GM21737 (cell line): ENCODE results near the gene COL18A1.

ENCODE experiments used
- ATAC-seq: cut with Tn5 transposase; IDR thresholded peaks from one replicate; pipeline ENCODE4 v1.9.1; 2021; ENCODE audit warnings: mild to moderate bottlenecking, moderate library complexity; ENCODE audit not compliant: unreplicated experiment

COL18A1 gene

GRCh38 chr21:45452696-45453307 lies 47.8 kb downstream of the COL18A1 start:
- no peak for ATAC-seq

GRCh38 chr21:45453308-45453950 lies 48.5 kb downstream of the COL18A1 start:
- no peak for ATAC-seq

GRCh38 chr21:45454060-45454925 lies 49.3 kb downstream of the COL18A1 start:
- no peak for ATAC-seq

- no peak for ATAC-seq
These were observed 50.1 kb downstream of the COL18A1 start for GRCh38 chr21:45454926-45455673.

- ATAC-seq: no peak
These were observed 51.0 kb downstream of the COL18A1 start for GRCh38 chr21:45455674-45456583.

GRCh38 chr21:45456584-45457160 lies 51.7 kb downstream of the COL18A1 start:
- ATAC-seq: no peak

- ATAC-seq: no peak
These were observed 52.3 kb downstream of the COL18A1 start for GRCh38 chr21:45457161-45457831.

GRCh38 chr21:45457832-45458172 lies 52.8 kb downstream of the COL18A1 start:
- ATAC-seq: no peak

- ATAC-seq: no peak
These were observed 53.6 kb downstream of the COL18A1 start for GRCh38 chr21:45458281-45459170.

GRCh38 chr21:45459171-45460010 lies 54.4 kb downstream of the COL18A1 start:
- no peak for ATAC-seq

GRCh38 chr21:45460011-45460565 lies 55.1 kb downstream of the COL18A1 start:
- ATAC-seq: no peak

GRCh38 chr21:45460611-45461368 lies 55.8 kb downstream of the COL18A1 start:
- no peak for ATAC-seq

GRCh38 chr21:45461369-45461750 lies 56.4 kb downstream of the COL18A1 start:
- no peak for ATAC-seq

GRCh38 chr21:45461806-45462341 lies 56.9 kb downstream of the COL18A1 start:
- ATAC-seq: no peak

GRCh38 chr21:45463871-45464270 lies 58.9 kb downstream of the COL18A1 start:
- no peak for ATAC-seq

GRCh38 chr21:45464309-45464708 lies 59.3 kb downstream of the COL18A1 start:
- ATAC-seq: no peak
